ENCODE data around the gene PEX11G.
A peak's percentile ranks its signal among the peaks of the same experiment; 100 is the strongest.

GRCh38 chr19:7515110-7515644, 26.3 kb upstream of the PEX11G start:
- TF ChIP-seq, protein P1, sequence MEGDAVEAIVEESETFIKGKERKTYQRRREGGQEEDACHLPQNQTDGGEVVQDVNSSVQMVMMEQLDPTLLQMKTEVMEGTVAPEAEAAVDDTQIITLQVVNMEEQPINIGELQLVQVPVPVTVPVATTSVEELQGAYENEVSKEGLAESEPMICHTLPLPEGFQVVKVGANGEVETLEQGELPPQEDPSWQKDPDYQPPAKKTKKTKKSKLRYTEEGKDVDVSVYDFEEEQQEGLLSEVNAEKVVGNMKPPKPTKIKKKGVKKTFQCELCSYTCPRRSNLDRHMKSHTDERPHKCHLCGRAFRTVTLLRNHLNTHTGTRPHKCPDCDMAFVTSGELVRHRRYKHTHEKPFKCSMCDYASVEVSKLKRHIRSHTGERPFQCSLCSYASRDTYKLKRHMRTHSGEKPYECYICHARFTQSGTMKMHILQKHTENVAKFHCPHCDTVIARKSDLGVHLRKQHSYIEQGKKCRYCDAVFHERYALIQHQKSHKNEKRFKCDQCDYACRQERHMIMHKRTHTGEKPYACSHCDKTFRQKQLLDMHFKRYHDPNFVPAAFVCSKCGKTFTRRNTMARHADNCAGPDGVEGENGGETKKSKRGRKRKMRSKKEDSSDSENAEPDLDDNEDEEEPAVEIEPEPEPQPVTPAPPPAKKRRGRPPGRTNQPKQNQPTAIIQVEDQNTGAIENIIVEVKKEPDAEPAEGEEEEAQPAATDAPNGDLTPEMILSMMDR (IDR thresholded peaks at IDR 0.05), result no peak
- TF ChIP-seq POLR2A (IDR thresholded peaks at IDR 0.05) (no peak), EP300 (IDR thresholded peaks at IDR 0.05) (peak in 2 of 4 donors; percentile 61 to 94), POLR2AphosphoS5 (IDR thresholded peaks at IDR 0.05) (peak; percentile 74 to 87 (median 76))
